PC-3 (cell line): ENCODE measurements around the gene CD248. TPM values are rescaled to one million over a fixed set of nuclear protein-coding genes. Genes with fewer than 3 reads are reported as not detected.

Source experiments
- ATAC-seq: fragments of 200-7000 bp; cut with Tn5 transposase; 2 replicates; pipeline ENCODE4 v1.9.1; 2020; ENCODE audit warnings: mild to moderate bottlenecking, moderate library complexity
- BruUV-seq: library from RNA; stranded (reverse); fragments of 400-500 nt; replicated peaks from 2 replicates; lab custom pipeline; 2021; lab: Mats Ljungman, UMichigan
- CTCF ChIA-PET: fragments of 300-600 bp; sonication (Branson Sonifier 250); formaldehyde crosslinking; loops from one replicate; lab custom pipeline; 2022; ENCODE audit warnings: antibody characterized with exemption; lab: Charles Lee
- POLR2A ChIA-PET: fragments of 300-600 bp; sonication (Branson Sonifier 250); formaldehyde crosslinking; loops from one replicate; lab custom pipeline; 2022; ENCODE audit warnings: antibody characterized with exemption; ENCODE audit not compliant: unreplicated experiment; lab: Charles Lee
- DNase-seq: peaks from one replicate; pipeline ENCODE4 v3.0.0-alpha.2; 2015
- H2AFZ ChIP-seq: fragments of 300-600 bp; sonication (generic); 2 replicates; pipeline ENCODE4 v1.6.0; 2016; ENCODE audit warnings: antibody characterized with exemption, low read length
- H3F3A ChIP-seq: fragments of 300-600 bp; sonication (generic); one replicate; pipeline ENCODE4 v1.6.0; 2017; ENCODE audit warnings: antibody characterized with exemption, low read length, control low read depth, mild to moderate bottlenecking; ENCODE audit not compliant: unreplicated experiment
- H3K27ac ChIP-seq: fragments of 300-600 bp; sonication (generic); 2 replicates; pipeline ENCODE4 v1.5.1; 2016; ENCODE audit warnings: mild to moderate bottlenecking, low read length
- H3K27me3 ChIP-seq: fragments of 300-600 bp; sonication (generic); 2 replicates; pipeline ENCODE4 v1.6.1; 2016; ENCODE audit warnings: low read length, mixed read lengths
- H3K36me3 ChIP-seq: fragments of 300-600 bp; sonication (generic); 2 replicates; pipeline ENCODE4 v1.6.1; 2016; ENCODE audit warnings: low read depth, mixed run types, low read length, mixed read lengths
- H3K4me1 ChIP-seq: fragments of 300-600 bp; sonication (generic); 2 replicates; pipeline ENCODE4 v1.5.1; 2016; ENCODE audit warnings: low read length; ENCODE audit not compliant: insufficient read depth
- H3K4me2 ChIP-seq: fragments of 300-600 bp; sonication (generic); 2 replicates; pipeline ENCODE4 v1.6.0; 2016; ENCODE audit warnings: low read length
- H3K4me3 ChIP-seq: fragments of 300-600 bp; sonication (generic); 2 replicates; pipeline ENCODE4 v1.5.1; 2016; ENCODE audit warnings: mild to moderate bottlenecking, low read length, mixed read lengths
- H3K79me2 ChIP-seq: fragments of 300-600 bp; sonication (generic); 2 replicates; pipeline ENCODE4 v1.6.1; 2017; ENCODE audit warnings: low read length, mixed read lengths
- H3K9ac ChIP-seq: fragments of 300-600 bp; sonication (generic); 2 replicates; pipeline ENCODE4 v1.6.0; 2016; ENCODE audit warnings: mild to moderate bottlenecking, low read length
- H3K9me2 ChIP-seq: fragments of 300-600 bp; sonication (generic); replicated peaks from 2 replicates; pipeline ENCODE4 v1.6.1; 2016; ENCODE audit warnings: mixed run types, low read length, mixed read lengths
- H3K9me3 ChIP-seq: fragments of 300-600 bp; sonication (generic); 2 replicates; pipeline ENCODE4 v1.6.1; 2016; ENCODE audit warnings: low read length, mixed read lengths
- H4K20me1 ChIP-seq: fragments of 300-600 bp; sonication (generic); 2 replicates; pipeline ENCODE4 v1.6.1; 2016; ENCODE audit warnings: low read length, mixed read lengths
- EZH2 ChIP-seq: fragments of 300-600 bp; sonication (generic); IDR thresholded peaks from one replicate; pipeline ENCODE4 v1.6.1; 2017; ENCODE audit warnings: antibody characterized with exemption, mild to moderate bottlenecking, low read length; ENCODE audit not compliant: unreplicated experiment
- EZH2phosphoT487 ChIP-seq: fragments of 300-600 bp; sonication (generic); IDR thresholded peaks from 2 replicates; pipeline ENCODE4 v1.6.1; 2018; ENCODE audit warnings: mild to moderate bottlenecking, antibody characterized with exemption, low read length, borderline replicate concordance
- intact Hi-C: fragments of 100-400 bp; cut with micrococcal nuclease; formaldehyde crosslinking; loops from 2 replicates; pipeline ENCODE4 v1.9.0; 2023
- total RNA-seq: library from RNA; depleted of rRNA; stranded (reverse); fragments of >200 nt; gene quantifications from 2 replicates; pipeline ENCODE4 v1.2.3, GENCODE V29; 2014
- TF ChIP-seq, protein P1 (sequence below): fragments of 300-600 bp; sonication (generic); conservative IDR thresholded peaks from 2 replicates; pipeline ENCODE4 v1.5.1; 2017; ENCODE audit warnings: antibody characterized with exemption, low read depth, mild to moderate bottlenecking, low read length

Gene CD248
- total RNA-seq, 1 experiment from 2014 or later, result not detected

DNA sequence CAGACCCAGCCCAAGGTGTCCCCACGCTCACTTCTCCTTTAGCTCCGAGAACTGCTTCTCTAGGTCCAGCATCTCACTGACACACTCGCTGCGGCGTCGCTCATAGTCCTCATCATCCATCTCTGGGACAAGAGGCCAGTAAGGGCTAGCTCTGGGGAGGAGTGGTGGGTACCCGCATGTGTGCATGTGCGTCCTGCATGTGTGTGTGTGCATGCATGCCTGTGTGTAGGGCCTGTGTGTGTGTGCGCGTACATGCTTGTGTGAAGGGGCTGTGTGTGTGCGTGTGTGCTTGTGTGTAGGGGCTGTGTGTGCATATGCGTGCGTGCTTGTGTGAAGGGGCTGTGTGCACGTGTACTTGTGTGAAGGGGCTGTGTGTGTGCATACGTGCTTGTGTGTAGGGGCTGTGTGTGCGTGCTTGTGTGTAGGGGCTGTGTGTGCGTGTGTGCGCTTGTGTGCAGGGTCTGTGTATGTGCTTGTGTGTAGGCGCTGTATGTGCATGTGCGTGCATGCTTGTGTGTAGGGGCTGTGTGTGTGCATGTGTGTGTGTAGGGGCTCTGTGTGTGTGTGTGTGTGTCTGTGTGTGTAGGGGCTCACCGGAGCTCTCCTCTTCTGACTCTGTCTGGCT lies 24.8 kb upstream of the CD248 start:
- Histone ChIP-seq H2AFZ (no peak overlapping the region), H3K27ac (no peak overlapping the region), H3K9me2 (no peaks in the 10 kb centered on the region), H3K79me2 (peaks cover 33% of the 10 kb centered on the region), H3K36me3 (peaks cover 17% of the 10 kb centered on the region; the same call in 1 of the 2 replicates), H3K4me1 (peaks cover 38% of the 10 kb centered on the region), H3K4me2 (no peak overlapping the region), H3K9ac (no peak overlapping the region), H3K27me3 (no peaks in the 10 kb centered on the region), H3F3A (peaks cover 7% of the 10 kb centered on the region), H3K4me3 (no peak overlapping the region), H3K9me3 (no peaks in the 10 kb centered on the region), H4K20me1 (no peaks in the 10 kb centered on the region)
- BruUV-seq, result no TSS peak
- ChIA-PET CTCF (no interaction called here), POLR2A (no interaction called here)
- DNase-seq, result no peak
- ATAC-seq, result no peak
- intact Hi-C loops, result no loop called here
- TF ChIP-seq, protein P1, sequence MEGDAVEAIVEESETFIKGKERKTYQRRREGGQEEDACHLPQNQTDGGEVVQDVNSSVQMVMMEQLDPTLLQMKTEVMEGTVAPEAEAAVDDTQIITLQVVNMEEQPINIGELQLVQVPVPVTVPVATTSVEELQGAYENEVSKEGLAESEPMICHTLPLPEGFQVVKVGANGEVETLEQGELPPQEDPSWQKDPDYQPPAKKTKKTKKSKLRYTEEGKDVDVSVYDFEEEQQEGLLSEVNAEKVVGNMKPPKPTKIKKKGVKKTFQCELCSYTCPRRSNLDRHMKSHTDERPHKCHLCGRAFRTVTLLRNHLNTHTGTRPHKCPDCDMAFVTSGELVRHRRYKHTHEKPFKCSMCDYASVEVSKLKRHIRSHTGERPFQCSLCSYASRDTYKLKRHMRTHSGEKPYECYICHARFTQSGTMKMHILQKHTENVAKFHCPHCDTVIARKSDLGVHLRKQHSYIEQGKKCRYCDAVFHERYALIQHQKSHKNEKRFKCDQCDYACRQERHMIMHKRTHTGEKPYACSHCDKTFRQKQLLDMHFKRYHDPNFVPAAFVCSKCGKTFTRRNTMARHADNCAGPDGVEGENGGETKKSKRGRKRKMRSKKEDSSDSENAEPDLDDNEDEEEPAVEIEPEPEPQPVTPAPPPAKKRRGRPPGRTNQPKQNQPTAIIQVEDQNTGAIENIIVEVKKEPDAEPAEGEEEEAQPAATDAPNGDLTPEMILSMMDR, result no peak
- TF ChIP-seq EZH2phosphoT487 (no peak), EZH2 (no peak)

DNA sequence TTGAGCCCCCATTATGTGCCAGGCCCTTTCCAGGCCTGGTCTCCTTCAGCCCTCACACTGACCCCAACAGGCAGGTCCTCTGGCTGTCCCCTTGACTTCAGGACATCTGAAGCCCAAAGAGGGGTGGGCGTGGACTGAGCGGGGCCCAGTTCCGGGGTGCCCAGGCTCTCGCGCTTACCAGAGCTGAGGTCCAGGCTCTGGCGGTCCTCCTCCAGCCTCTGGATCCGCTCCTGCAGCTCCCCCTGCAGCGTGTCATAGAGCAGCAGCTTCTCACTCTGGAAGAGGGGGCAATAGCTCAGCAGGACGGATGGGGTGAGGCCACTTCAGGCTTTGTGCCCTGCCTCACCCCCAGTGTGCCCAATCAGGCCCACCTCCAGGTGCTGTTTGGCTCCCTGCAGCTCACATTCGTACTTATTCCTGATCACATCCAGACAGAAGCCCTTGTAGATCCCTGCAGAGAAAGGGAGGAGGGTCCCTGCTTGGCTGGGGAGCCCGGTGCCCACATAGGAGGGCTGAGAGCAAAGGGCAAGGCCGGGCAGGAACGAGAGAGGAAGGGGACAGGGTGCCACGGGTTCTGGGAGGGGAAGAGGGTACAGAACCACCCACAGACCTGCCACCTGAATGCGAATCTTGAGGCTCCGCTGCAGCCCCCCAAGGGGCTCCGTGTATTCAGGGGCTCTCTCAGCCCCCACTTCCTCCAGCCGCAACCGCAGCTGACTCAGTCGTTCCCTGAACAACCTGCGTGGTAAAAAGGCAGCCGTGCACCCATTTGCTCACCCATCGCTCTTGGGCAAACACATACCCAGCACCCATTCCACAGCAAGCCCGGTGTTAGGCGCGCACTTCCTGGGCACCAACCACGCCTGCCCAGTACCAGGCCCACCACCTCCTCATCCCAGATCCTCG lies 24.0 kb upstream of the CD248 start:
- no peak overlapping the region for H3K9ac ChIP-seq
- peaks cover 29% of the 10 kb centered on the region for H3K79me2 ChIP-seq
- POLR2A ChIA-PET, result no interaction called here
- TF ChIP-seq, protein P1, result no peak
- no peak for TF ChIP-seq EZH2
- no peak for TF ChIP-seq EZH2phosphoT487
- peaks cover 7% of the 10 kb centered on the region for H3F3A ChIP-seq
- peaks cover 38% of the 10 kb centered on the region for H3K4me1 ChIP-seq
- no peak overlapping the region for H3K4me3 ChIP-seq
- ATAC-seq (no peak), DNase-seq (no peak)
- no peak overlapping the region for H2AFZ ChIP-seq
- intact Hi-C loops, result no loop called here
- H3K27ac ChIP-seq, result no peak overlapping the region
- H3K9me2 ChIP-seq, result no peaks in the 10 kb centered on the region
- BruUV-seq, result no TSS peak
- H4K20me1 ChIP-seq, result no peaks in the 10 kb centered on the region
- CTCF ChIA-PET, result no interaction called here
- H3K27me3 ChIP-seq, result no peaks in the 10 kb centered on the region
- H3K9me3 ChIP-seq, result no peaks in the 10 kb centered on the region
- H3K4me2 ChIP-seq, result no peak overlapping the region
- peaks cover 17% of the 10 kb centered on the region; the same call in 1 of the 2 replicates for H3K36me3 ChIP-seq
